HepG2 (cell line): ENCODE results near the gene BICDL2. TPM values are rescaled to one million over a fixed set of nuclear protein-coding genes. Genes with fewer than 3 reads are reported as not detected.

Source experiments
- ATF4 ChIP-seq, 2 experiments: fragments of 450-650 bp in 1 of 2; sonication (generic) in 1 of 2; formaldehyde crosslinking; IDR thresholded peaks; 2 replicates each; pipeline versions ENCODE4 v1.5.0 to v1.8.0; 2020 to 2022; ENCODE audit warnings: mild to moderate bottlenecking in 1 of 2, missing genetic modification reagents in 1 of 2
- BCLAF1 ChIP-seq: fragments of 450-650 bp; IDR thresholded peaks from 2 replicates; pipeline ENCODE4 v1.6.1; 2017; ENCODE audit warnings: mild to moderate bottlenecking
- CAMTA2 ChIP-seq: sonication (generic); formaldehyde crosslinking; IDR thresholded peaks from 2 replicates; pipeline ENCODE4 v1.4.0; 2020; ENCODE audit warnings: mild to moderate bottlenecking, missing genetic modification reagents, borderline replicate concordance
- CBX2 ChIP-seq, 2 experiments: fragments of 200-600 bp in 1 of 2; sonication (generic); formaldehyde crosslinking in 1 of 2; IDR thresholded peaks; 2 replicates each; pipeline versions ENCODE4 v1.7.0 to v1.8.1; 2018 to 2022; ENCODE audit warnings: low read depth in 2 of 2, low read length in 1 of 2, mild to moderate bottlenecking in 1 of 2, missing genetic modification reagents in 1 of 2
- CERS6 ChIP-seq: sonication (generic); formaldehyde crosslinking; IDR thresholded peaks from 2 replicates; pipeline ENCODE4 v1.5.0; 2020; ENCODE audit warnings: missing genetic modification reagents
- CREBL2 ChIP-seq: sonication (generic); formaldehyde crosslinking; IDR thresholded peaks from 2 replicates; pipeline ENCODE4 v1.8.1; 2023; ENCODE audit warnings: missing genetic modification reagents, mild to moderate bottlenecking, borderline replicate concordance
- GATAD1 ChIP-seq: IDR thresholded peaks from 2 replicates; pipeline ENCODE4 v1.6.1; 2016; ENCODE audit warnings: missing genetic modification reagents, missing compliant biosample characterization
- GMEB2 ChIP-seq: IDR thresholded peaks from 2 replicates; pipeline ENCODE4 v1.6.1; 2016; ENCODE audit warnings: missing biosample characterization, missing genetic modification reagents, low read depth
- IKZF5 ChIP-seq: IDR thresholded peaks from 2 replicates; pipeline ENCODE4 v1.6.1; 2018; ENCODE audit warnings: missing genetic modification reagents, mild to moderate bottlenecking, missing compliant biosample characterization
- IRF2 ChIP-seq: IDR thresholded peaks from 2 replicates; pipeline ENCODE4 v1.6.1; 2018; ENCODE audit warnings: missing genetic modification reagents, missing compliant biosample characterization
- KLF13 ChIP-seq: sonication (generic); formaldehyde crosslinking; IDR thresholded peaks from 2 replicates; pipeline ENCODE4 v1.4.0; 2020; ENCODE audit warnings: mild to moderate bottlenecking, missing genetic modification reagents
- MYC ChIP-seq: sonication (generic); formaldehyde crosslinking; IDR thresholded peaks from 2 replicates; pipeline ENCODE4 v1.9.0; 2021; ENCODE audit warnings: missing genetic modification reagents, borderline replicate concordance
- SALL1 ChIP-seq: sonication (generic); formaldehyde crosslinking; IDR thresholded peaks from 2 replicates; pipeline ENCODE4 v1.8.0; 2022; ENCODE audit warnings: mild to moderate bottlenecking, missing genetic modification reagents
- ZBED4 ChIP-seq: sonication (generic); formaldehyde crosslinking; IDR thresholded peaks from 2 replicates; pipeline ENCODE4 v1.4.0; 2020; ENCODE audit warnings: missing genetic modification reagents, borderline replicate concordance
- ZBTB38 ChIP-seq: sonication (generic); formaldehyde crosslinking; IDR thresholded peaks from 2 replicates; pipeline ENCODE4 v1.5.1; 2020; ENCODE audit warnings: mild to moderate bottlenecking, missing genetic modification reagents
- ZNF563 ChIP-seq: sonication (generic); formaldehyde crosslinking; IDR thresholded peaks from 2 replicates; pipeline ENCODE4 v1.8.0; 2022; ENCODE audit warnings: mild to moderate bottlenecking, moderate library complexity, missing genetic modification reagents
- ZNF615 ChIP-seq: sonication (generic); formaldehyde crosslinking; IDR thresholded peaks from 2 replicates; pipeline ENCODE4 v1.5.0; 2020; ENCODE audit warnings: mild to moderate bottlenecking, missing genetic modification reagents, borderline replicate concordance
- polyA plus RNA-seq, 8 experiments: library from polyadenylated mRNA; depleted of rRNA in 3 of 8; stranded (reverse) in 7 of 8; unstranded in 1 of 8; fragments of >200 nt; fragmentation: Illumina TruSeq in 4 of 8; extraction: Trizol in 4 of 8; gene quantifications; 2 replicates each; pipeline versions ENCODE4 v1.2.1 to v1.2.3, GENCODE V29; 2011 to 2016; ENCODE audit warnings: low read depth in 4 of 8, missing spikeins in 1 of 8, mixed read lengths in 1 of 8; ENCODE audit not compliant: insufficient read depth in 1 of 8
- total RNA-seq, 5 experiments: library from RNA; depleted of rRNA; stranded (reverse); fragments of >200 nt; fragmentation: Illumina TruSeq; extraction: Trizol; gene quantifications; 2 replicates each; pipeline ENCODE4 v1.2.3, GENCODE V29; 2016; ENCODE audit warnings: low read depth in 1 of 5

BICDL2 gene
- total and polyA plus RNA-seq, 2 of the 13 experiments (the other 11 are each of a cell fraction or from before 2014, with no cell fraction given), result 0.12 TPM; not detected in 1

- TF ChIP-seq ZBTB38 (CRISPR knock-in tag) (peak; percentile 41; the same call in 1 of the 2 replicates), CERS6 (CRISPR knock-in tag) (no peak), GATAD1 (CRISPR knock-in tag) (no peak), ZNF615 (no peak), ZNF563 (CRISPR knock-in tag) (peak; percentile 47; the same call in 1 of the 2 replicates), GMEB2 (CRISPR knock-in tag) (no peak), CAMTA2 (CRISPR knock-in tag) (no peak), CREBL2 (CRISPR knock-in tag) (no peak), MYC (CRISPR knock-in tag) (no peak), IKZF5 (no peak), KLF13 (CRISPR knock-in tag) (no peak), IRF2 (CRISPR knock-in tag) (no peak), ATF4 (CRISPR knock-in tag; IDR thresholded peaks at IDR 0.05) (no peak), CBX2 (IDR thresholded peaks at IDR 0.05; ENCODE audit: low read depth, low read length) (no peak), CBX2 (CRISPR knock-in tag; IDR thresholded peaks at IDR 0.05; ENCODE audit: low read depth) (no peak), ZBED4 (CRISPR knock-in tag) (no peak), SALL1 (CRISPR knock-in tag) (no peak), BCLAF1 (no peak)
Measured at GRCh38 chr16:3013491-3013951, 23.2 kb downstream of the BICDL2 start (continued).
